HepG2 (cell line): Measurements from ENCODE around the gene PLEKHN1. TPM values are rescaled to one million over a fixed set of nuclear protein-coding genes. Genes with fewer than 3 reads are reported as not detected.

ENCODE experiments used
- KLF15 ChIP-seq: sonication (generic); formaldehyde crosslinking; IDR thresholded peaks from 2 replicates; pipeline ENCODE4 v1.8.1; 2023; ENCODE audit warnings: borderline replicate concordance, mild to moderate bottlenecking, inconsistent platforms, missing genetic modification reagents, mixed read lengths
- MAFF ChIP-seq: IDR thresholded peaks from 2 replicates; pipeline ENCODE4 v1.6.1; 2011; ENCODE audit warnings: low read depth, low read length, improper control_type of control experiment
- MXD4 ChIP-seq: IDR thresholded peaks from 2 replicates; pipeline ENCODE4 v1.6.1; 2016; ENCODE audit warnings: mild to moderate bottlenecking, missing biosample characterization, missing genetic modification reagents
- NR1H2 ChIP-seq: sonication (generic); formaldehyde crosslinking; IDR thresholded peaks from 2 replicates; pipeline ENCODE4 v1.8.1; 2022; ENCODE audit warnings: low read depth, missing genetic modification reagents, borderline replicate concordance
- PAWR ChIP-seq: sonication (generic); formaldehyde crosslinking; IDR thresholded peaks from 2 replicates; pipeline ENCODE4 v1.4.0; 2020; ENCODE audit warnings: missing genetic modification reagents, mild to moderate bottlenecking, borderline replicate concordance
- RNF2 ChIP-seq: fragments of 450-650 bp; conservative IDR thresholded peaks from 2 replicates; pipeline ENCODE4 v1.6.1; 2016; ENCODE audit warnings: low read depth
- SYNCRIP ChIP-seq: fragments of 200-400 bp; formaldehyde crosslinking; IDR thresholded peaks from 2 replicates; pipeline ENCODE4 v1.6.1; 2018; ENCODE audit warnings: mild to moderate bottlenecking, low read depth, low read length; ENCODE audit not compliant: insufficient read depth
- TBX2 ChIP-seq: sonication (generic); formaldehyde crosslinking; IDR thresholded peaks from 2 replicates; pipeline ENCODE4 v1.5.0; 2020; ENCODE audit warnings: missing genetic modification reagents, mild to moderate bottlenecking, borderline replicate concordance
- TBX3 ChIP-seq: fragments of 450-650 bp; IDR thresholded peaks from 2 replicates; pipeline ENCODE4 v1.6.1; 2017; ENCODE audit warnings: antibody characterized with exemption, mild to moderate bottlenecking, inconsistent platforms, borderline replicate concordance
- ZNF343 ChIP-seq: sonication (generic); formaldehyde crosslinking; IDR thresholded peaks from 2 replicates; pipeline ENCODE4 v1.4.0; 2020; ENCODE audit warnings: mild to moderate bottlenecking, missing genetic modification reagents
- ZNF446 ChIP-seq: sonication (generic); formaldehyde crosslinking; IDR thresholded peaks from 2 replicates; pipeline ENCODE4 v1.5.0; 2020; ENCODE audit warnings: mild to moderate bottlenecking, missing genetic modification reagents
- ZNF569 ChIP-seq: sonication (generic); formaldehyde crosslinking; IDR thresholded peaks from 2 replicates; pipeline ENCODE4 v1.5.0; 2020; ENCODE audit warnings: mild to moderate bottlenecking, missing genetic modification reagents, moderate library complexity, borderline replicate concordance
- ZNF670 ChIP-seq: sonication (generic); formaldehyde crosslinking; IDR thresholded peaks from 2 replicates; pipeline ENCODE4 v1.8.0; 2022; ENCODE audit warnings: mild to moderate bottlenecking, missing genetic modification reagents, borderline replicate concordance
- ZNF790 ChIP-seq: sonication (generic); formaldehyde crosslinking; IDR thresholded peaks from 2 replicates; pipeline ENCODE4 v1.8.0; 2022; ENCODE audit warnings: missing genetic modification reagents, mild to moderate bottlenecking, borderline replicate concordance
- ZNF816 ChIP-seq: sonication (generic); formaldehyde crosslinking; IDR thresholded peaks from 2 replicates; pipeline ENCODE4 v1.8.0; 2022; ENCODE audit warnings: missing genetic modification reagents, mild to moderate bottlenecking, borderline replicate concordance
- ZSCAN12 ChIP-seq: sonication (generic); formaldehyde crosslinking; IDR thresholded peaks from 2 replicates; pipeline ENCODE4 v1.9.0; 2021; ENCODE audit warnings: mild to moderate bottlenecking, missing genetic modification reagents
- polyA plus RNA-seq, 8 experiments: library from polyadenylated mRNA; depleted of rRNA in 3 of 8; stranded (reverse) in 7 of 8; unstranded in 1 of 8; fragments of >200 nt; fragmentation: Illumina TruSeq in 4 of 8; extraction: Trizol in 4 of 8; gene quantifications; 2 replicates each; pipeline versions ENCODE4 v1.2.1 to v1.2.3, GENCODE V29; 2011 to 2016; ENCODE audit warnings: low read depth in 4 of 8, missing spikeins in 1 of 8, mixed read lengths in 1 of 8; ENCODE audit not compliant: insufficient read depth in 1 of 8
- total RNA-seq, 5 experiments: library from RNA; depleted of rRNA; stranded (reverse); fragments of >200 nt; fragmentation: Illumina TruSeq; extraction: Trizol; gene quantifications; 2 replicates each; pipeline ENCODE4 v1.2.3, GENCODE V29; 2016; ENCODE audit warnings: low read depth in 1 of 5
- TF ChIP-seq, protein P1 (sequence below): sonication (generic); formaldehyde crosslinking; IDR thresholded peaks from 2 replicates; pipeline ENCODE4 v1.8.1; 2022; ENCODE audit warnings: low read depth, mild to moderate bottlenecking, missing genetic modification reagents
- TF ChIP-seq, protein P2 (sequence below): sonication (generic); formaldehyde crosslinking; IDR thresholded peaks from 2 replicates; pipeline ENCODE4 v1.4.0; 2020; ENCODE audit warnings: low read depth, mild to moderate bottlenecking, missing genetic modification reagents
- TF ChIP-seq, protein P3 (sequence below): IDR thresholded peaks from 2 replicates; pipeline ENCODE4 v1.6.1; 2018; ENCODE audit warnings: missing genetic modification reagents, mild to moderate bottlenecking, missing compliant biosample characterization
- TF ChIP-seq, protein P4 (sequence below): sonication (generic); formaldehyde crosslinking; IDR thresholded peaks from 2 replicates; pipeline ENCODE4 v1.4.0; 2020; ENCODE audit warnings: missing genetic modification reagents, low read depth, mild to moderate bottlenecking, borderline replicate concordance

Gene PLEKHN1
- total and polyA plus RNA-seq, 2 of the 13 experiments (the other 11 are each of a cell fraction or from before 2014, with no cell fraction given): 0.42 to 0.58 TPM

DNA sequence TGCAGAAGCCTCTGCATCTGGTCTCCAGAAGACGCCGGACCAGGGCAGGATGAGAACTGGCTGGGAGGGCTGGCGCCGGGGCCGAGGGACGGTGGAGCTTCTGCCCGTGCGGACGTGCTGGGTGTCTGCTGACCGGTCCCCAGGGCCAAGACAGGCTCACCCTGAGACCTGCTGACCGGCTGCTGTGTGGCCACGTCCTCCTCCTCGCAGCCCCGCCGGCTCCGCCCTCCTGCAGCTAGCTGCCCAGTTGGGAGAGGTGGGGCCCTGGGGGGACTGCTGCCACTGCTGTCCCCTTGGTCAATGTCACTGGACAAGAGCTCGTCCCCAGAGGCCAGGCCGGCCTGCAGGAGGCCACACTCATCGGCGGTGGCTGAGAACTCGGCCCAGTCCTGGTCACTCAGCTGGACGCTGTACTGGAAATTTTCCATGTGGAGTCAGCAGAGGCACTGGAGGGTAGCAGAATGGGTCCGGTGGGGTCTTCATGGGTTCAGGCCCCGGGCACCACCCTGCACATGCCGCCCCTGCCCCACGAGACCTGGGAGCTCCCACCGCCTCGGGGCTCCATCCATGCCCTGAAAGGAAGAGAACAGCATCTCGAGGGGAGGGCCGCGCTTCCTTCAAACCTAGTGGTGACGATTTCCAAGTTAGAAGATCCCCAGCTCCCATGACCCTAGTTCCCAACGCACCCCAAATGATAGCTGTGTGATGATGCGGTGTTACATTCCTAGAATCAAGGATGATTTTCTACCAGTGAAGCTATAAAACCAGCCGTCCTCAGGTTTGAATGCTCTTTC is 14.5 kb downstream of the PLEKHN1 start (continued):
- TF ChIP-seq NR1H2 (CRISPR knock-in tag) (no peak), SYNCRIP (no peak), TBX3 (no peak), ZNF790 (CRISPR knock-in tag) (no peak), TBX2 (CRISPR knock-in tag) (no peak), ZSCAN12 (CRISPR knock-in tag) (no peak), ZNF816 (CRISPR knock-in tag) (no peak), MXD4 (CRISPR knock-in tag) (no peak), ZNF446 (no peak), ZNF670 (CRISPR knock-in tag) (no peak), ZNF569 (CRISPR knock-in tag) (no peak), RNF2 (no peak), KLF15 (CRISPR knock-in tag) (no peak), MAFF (no peak), ZNF343 (CRISPR knock-in tag) (0 out of 2 replicates have a peak, but pooled peaks have one; percentile 37), PAWR (CRISPR knock-in tag) (0 out of 2 replicates have a peak, but pooled peaks have one; percentile 71)
- TF ChIP-seq, protein P1, sequence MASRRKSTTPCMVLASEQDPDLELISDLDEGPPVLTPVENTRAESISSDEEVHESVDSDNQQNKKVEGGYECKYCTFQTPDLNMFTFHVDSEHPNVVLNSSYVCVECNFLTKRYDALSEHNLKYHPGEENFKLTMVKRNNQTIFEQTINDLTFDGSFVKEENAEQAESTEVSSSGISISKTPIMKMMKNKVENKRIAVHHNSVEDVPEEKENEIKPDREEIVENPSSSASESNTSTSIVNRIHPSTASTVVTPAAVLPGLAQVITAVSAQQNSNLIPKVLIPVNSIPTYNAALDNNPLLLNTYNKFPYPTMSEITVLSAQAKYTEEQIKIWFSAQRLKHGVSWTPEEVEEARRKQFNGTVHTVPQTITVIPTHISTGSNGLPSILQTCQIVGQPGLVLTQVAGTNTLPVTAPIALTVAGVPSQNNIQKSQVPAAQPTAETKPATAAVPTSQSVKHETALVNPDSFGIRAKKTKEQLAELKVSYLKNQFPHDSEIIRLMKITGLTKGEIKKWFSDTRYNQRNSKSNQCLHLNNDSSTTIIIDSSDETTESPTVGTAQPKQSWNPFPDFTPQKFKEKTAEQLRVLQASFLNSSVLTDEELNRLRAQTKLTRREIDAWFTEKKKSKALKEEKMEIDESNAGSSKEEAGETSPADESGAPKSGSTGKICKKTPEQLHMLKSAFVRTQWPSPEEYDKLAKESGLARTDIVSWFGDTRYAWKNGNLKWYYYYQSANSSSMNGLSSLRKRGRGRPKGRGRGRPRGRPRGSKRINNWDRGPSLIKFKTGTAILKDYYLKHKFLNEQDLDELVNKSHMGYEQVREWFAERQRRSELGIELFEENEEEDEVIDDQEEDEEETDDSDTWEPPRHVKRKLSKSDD (CRISPR knock-in tag): no peak
- TF ChIP-seq, protein P2, sequence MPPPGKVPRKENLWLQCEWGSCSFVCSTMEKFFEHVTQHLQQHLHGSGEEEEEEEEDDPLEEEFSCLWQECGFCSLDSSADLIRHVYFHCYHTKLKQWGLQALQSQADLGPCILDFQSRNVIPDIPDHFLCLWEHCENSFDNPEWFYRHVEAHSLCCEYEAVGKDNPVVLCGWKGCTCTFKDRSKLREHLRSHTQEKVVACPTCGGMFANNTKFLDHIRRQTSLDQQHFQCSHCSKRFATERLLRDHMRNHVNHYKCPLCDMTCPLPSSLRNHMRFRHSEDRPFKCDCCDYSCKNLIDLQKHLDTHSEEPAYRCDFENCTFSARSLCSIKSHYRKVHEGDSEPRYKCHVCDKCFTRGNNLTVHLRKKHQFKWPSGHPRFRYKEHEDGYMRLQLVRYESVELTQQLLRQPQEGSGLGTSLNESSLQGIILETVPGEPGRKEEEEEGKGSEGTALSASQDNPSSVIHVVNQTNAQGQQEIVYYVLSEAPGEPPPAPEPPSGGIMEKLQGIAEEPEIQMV (CRISPR knock-in tag): no peak
- TF ChIP-seq, protein P3, sequence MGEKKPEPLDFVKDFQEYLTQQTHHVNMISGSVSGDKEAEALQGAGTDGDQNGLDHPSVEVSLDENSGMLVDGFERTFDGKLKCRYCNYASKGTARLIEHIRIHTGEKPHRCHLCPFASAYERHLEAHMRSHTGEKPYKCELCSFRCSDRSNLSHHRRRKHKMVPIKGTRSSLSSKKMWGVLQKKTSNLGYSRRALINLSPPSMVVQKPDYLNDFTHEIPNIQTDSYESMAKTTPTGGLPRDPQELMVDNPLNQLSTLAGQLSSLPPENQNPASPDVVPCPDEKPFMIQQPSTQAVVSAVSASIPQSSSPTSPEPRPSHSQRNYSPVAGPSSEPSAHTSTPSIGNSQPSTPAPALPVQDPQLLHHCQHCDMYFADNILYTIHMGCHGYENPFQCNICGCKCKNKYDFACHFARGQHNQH (CRISPR knock-in tag): no peak
- TF ChIP-seq, protein P4, sequence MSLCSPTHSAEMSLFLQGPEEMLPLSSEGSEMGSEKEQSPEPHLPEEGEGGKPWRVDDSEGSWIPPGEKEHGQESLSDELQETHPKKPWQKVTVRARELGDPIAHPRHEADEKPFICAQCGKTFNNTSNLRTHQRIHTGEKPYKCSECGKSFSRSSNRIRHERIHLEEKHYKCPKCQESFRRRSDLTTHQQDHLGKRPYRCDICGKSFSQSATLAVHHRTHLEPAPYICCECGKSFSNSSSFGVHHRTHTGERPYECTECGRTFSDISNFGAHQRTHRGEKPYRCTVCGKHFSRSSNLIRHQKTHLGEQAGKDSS (CRISPR knock-in tag): peak; percentile 70; the same call in 1 of the 2 replicates
